ENCODE data around the gene ENOSF1.

DNA sequence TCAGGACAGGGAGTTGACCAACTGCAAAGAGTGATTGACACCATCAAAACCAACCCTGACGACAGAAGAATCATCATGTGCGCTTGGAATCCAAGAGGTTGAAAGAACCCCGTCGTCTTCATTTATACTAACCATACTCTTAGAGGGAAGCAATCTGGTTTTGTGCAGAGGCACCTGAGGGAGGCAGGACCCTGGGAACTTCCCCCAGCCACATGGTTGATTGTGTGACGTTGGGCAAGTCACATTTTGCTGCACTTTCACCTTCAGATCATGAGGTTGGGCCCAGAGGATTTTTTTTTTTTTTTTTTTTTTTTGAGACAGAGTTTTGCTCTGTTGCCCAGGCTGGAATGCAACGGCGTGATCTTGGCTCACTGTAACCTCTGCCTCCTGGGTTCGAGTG, 43.4 kb downstream of the ENOSF1 start:
- TF ChIP-seq POLR2A (IDR thresholded peaks at IDR 0.05; ENCODE audit: insufficient read depth in 1 of 2, low read depth in 2 of 2, low read length in 2 of 2) (no peak), FOXK2 (IDR thresholded peaks at IDR 0.05) (no peak), ZNF280D (CRISPR knock-in tag; IDR thresholded peaks at IDR 0.05) (no peak), TOE1 (CRISPR knock-in tag; IDR thresholded peaks at IDR 0.05) (no peak), KDM1A (CRISPR knock-in tag; IDR thresholded peaks at IDR 0.05) (no peak)
- TF ChIP-seq, protein P1, sequence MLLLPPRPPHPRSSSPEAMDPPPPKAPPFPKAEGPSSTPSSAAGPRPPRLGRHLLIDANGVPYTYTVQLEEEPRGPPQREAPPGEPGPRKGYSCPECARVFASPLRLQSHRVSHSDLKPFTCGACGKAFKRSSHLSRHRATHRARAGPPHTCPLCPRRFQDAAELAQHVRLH (CRISPR knock-in tag; IDR thresholded peaks at IDR 0.05; ENCODE audit: borderline replicate concordance, low read depth) = no peak

All from HepG2 (cell line).